Glutamatergic neuron (in vitro differentiated cells): ENCODE measurements around the gene ZNF138. TPM values are rescaled to one million over a fixed set of nuclear protein-coding genes. Genes with fewer than 3 reads are reported as not detected.
"Not testable (repeated sequence)": the region's sequence is repeated elsewhere in the genome, so short reads cannot be mapped to it uniquely, and the experiment has no call there.

Experiments used
- DNase-seq: peaks from one replicate; pipeline ENCODE4 v3.0.0; 2022
- H3K27ac Mint-ChIP-seq: one replicate; pipeline ENCODE4 v1.8.0; 2020; ENCODE audit warnings: mild to moderate bottlenecking, mixed read lengths, inconsistent platforms; ENCODE audit not compliant: unreplicated experiment
- H3K27me3 Mint-ChIP-seq: one replicate; pipeline ENCODE4 v1.8.0; 2020; ENCODE audit warnings: mild to moderate bottlenecking, moderate library complexity, mixed read lengths, inconsistent platforms; ENCODE audit not compliant: unreplicated experiment
- H3K36me3 Mint-ChIP-seq: one replicate; pipeline ENCODE4 v1.8.0; 2020; ENCODE audit warnings: mild to moderate bottlenecking, mixed read lengths, inconsistent platforms; ENCODE audit not compliant: unreplicated experiment
- H3K4me1 Mint-ChIP-seq: one replicate; pipeline ENCODE4 v1.8.0; 2020; ENCODE audit warnings: mild to moderate bottlenecking, low read depth, mixed read lengths, inconsistent platforms; ENCODE audit not compliant: unreplicated experiment
- H3K4me3 Mint-ChIP-seq: one replicate; pipeline ENCODE4 v1.8.0; 2020; ENCODE audit warnings: mild to moderate bottlenecking, mixed read lengths, inconsistent platforms; ENCODE audit not compliant: unreplicated experiment
- H3K9me3 Mint-ChIP-seq: one replicate; pipeline ENCODE4 v1.8.0; 2020; ENCODE audit warnings: mild to moderate bottlenecking, moderate library complexity, mixed read lengths, inconsistent platforms; ENCODE audit not compliant: unreplicated experiment
- total RNA-seq: library from RNA; stranded (reverse); fragmentation: NEBNext Ultra II Directional; extraction: Animal tissue kit (Norgen Biotek cat#: 25700); gene quantifications from one replicate; pipeline ENCODE4 v1.2.1, GENCODE V29; 2021; ENCODE audit not compliant: unreplicated experiment
- TF ChIP-seq, protein P1 (sequence below): fragments of 200-600 bp; sonication (generic); IDR thresholded peaks from one replicate; pipeline ENCODE4 v1.5.0; 2021; ENCODE audit not compliant: partially characterized antibody, unreplicated experiment

ZNF138 gene
- total RNA-seq, 1 donor from 2014 or later: 31.7 TPM

GRCh38 chr7:64787295-64787694, 6.9 kb upstream of the ZNF138 start:
- no peak for DNase-seq
- H3K4me3 Mint-ChIP-seq: no peak overlapping the region
- H3K27ac Mint-ChIP-seq: no peak overlapping the region
- TF ChIP-seq, protein P1, sequence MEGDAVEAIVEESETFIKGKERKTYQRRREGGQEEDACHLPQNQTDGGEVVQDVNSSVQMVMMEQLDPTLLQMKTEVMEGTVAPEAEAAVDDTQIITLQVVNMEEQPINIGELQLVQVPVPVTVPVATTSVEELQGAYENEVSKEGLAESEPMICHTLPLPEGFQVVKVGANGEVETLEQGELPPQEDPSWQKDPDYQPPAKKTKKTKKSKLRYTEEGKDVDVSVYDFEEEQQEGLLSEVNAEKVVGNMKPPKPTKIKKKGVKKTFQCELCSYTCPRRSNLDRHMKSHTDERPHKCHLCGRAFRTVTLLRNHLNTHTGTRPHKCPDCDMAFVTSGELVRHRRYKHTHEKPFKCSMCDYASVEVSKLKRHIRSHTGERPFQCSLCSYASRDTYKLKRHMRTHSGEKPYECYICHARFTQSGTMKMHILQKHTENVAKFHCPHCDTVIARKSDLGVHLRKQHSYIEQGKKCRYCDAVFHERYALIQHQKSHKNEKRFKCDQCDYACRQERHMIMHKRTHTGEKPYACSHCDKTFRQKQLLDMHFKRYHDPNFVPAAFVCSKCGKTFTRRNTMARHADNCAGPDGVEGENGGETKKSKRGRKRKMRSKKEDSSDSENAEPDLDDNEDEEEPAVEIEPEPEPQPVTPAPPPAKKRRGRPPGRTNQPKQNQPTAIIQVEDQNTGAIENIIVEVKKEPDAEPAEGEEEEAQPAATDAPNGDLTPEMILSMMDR: no peak
- H3K4me1 Mint-ChIP-seq: no peaks in the 10 kb centered on the region
- peaks cover 2% of the 10 kb centered on the region for H3K27me3 Mint-ChIP-seq
- peaks cover 5% of the 10 kb centered on the region for H3K9me3 Mint-ChIP-seq
- H3K36me3 Mint-ChIP-seq: no peaks in the 10 kb centered on the region

DNA sequence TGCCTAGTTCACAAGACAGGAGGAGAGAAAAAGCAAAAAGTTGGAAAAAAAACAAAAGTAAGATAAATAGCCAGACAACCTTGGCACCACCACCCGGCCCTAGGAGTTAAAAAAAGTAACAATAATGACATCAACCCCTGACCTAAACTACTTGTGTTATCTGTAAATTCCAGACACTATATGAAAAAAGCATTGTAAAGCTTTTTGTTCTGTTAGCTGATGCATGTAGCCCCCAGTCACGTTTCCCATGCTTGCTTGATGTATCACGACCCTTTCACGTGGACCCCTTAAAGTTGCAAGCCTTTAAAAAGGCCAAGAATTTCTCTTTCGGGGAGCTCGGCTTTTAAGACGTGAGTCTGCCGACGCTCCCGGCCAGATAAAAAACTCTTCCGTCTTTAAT, 5.0 kb upstream of the ZNF138 start:
- not testable (repeated sequence) for H3K36me3 Mint-ChIP-seq, H3K27ac Mint-ChIP-seq, DNase-seq, H3K27me3 Mint-ChIP-seq, H3K4me1 Mint-ChIP-seq, H3K4me3 Mint-ChIP-seq, H3K9me3 Mint-ChIP-seq

GRCh38 chr7:64793106-64793755, 997 bp upstream of the ZNF138 start:
- no peaks in the 10 kb centered on the region for H3K36me3 Mint-ChIP-seq
- peaks cover 8% of the 10 kb centered on the region for H3K4me1 Mint-ChIP-seq
- H3K27ac Mint-ChIP-seq: peak overlapping the region; percentile 100
- no peak for DNase-seq
- peak overlapping the region; percentile 34 for H3K4me3 Mint-ChIP-seq
- H3K27me3 Mint-ChIP-seq: peaks cover 8% of the 10 kb centered on the region
- peaks cover 10% of the 10 kb centered on the region for H3K9me3 Mint-ChIP-seq
- TF ChIP-seq, protein P1: no peak

DNA sequence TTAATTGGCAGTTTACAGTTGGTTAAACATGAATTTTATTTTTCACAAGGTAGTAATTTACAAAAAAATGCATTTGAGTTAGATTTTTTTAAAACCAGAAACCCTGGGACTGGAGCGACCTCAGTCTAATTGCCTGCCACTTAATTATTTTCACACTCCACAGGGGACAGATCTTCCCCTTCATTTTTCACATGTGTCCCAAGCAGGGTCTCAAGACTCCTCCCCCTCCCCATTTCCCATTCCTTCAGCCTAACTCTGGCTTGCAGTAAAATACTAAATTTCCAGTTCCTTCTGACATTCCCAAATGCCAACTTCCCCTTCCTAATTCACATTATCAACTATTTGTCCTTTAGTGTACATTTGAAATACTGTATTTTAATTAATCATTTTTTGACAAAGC, 948 bp downstream of the ZNF138 start:
- Mint-ChIP-seq H3K27me3 (peaks cover 8% of the 10 kb centered on the region), H3K4me1 (peaks cover 8% of the 10 kb centered on the region), H3K4me3 (peak overlapping the region; percentile 98), H3K36me3 (no peaks in the 10 kb centered on the region), H3K9me3 (peaks cover 12% of the 10 kb centered on the region), H3K27ac (peak overlapping the region; percentile 100)
- no peak for DNase-seq
- TF ChIP-seq, protein P1: no peak

DNA sequence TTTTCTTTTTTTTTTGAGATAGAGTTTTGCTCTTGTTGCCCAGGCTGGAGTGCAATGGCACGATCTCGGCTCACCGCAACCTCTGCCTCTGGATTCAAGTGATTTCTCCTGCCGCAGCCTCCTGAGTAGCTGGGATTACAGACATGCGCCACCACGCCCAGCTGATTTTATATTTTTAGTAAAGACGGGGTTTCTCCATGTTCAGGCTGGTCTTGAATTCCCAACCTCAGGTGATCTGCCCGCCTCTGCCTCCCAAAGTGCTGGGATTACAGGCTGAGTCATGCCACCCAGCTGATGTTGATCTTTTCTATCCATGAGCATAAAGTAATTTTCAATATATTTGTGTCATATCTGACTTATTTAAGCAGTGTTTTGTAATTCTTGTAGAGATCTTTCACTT, 4.9 kb downstream of the ZNF138 start:
- not testable (repeated sequence) for H3K27me3 Mint-ChIP-seq, H3K4me3 Mint-ChIP-seq, H3K9me3 Mint-ChIP-seq, H3K4me1 Mint-ChIP-seq, DNase-seq, H3K36me3 Mint-ChIP-seq, H3K27ac Mint-ChIP-seq

DNA sequence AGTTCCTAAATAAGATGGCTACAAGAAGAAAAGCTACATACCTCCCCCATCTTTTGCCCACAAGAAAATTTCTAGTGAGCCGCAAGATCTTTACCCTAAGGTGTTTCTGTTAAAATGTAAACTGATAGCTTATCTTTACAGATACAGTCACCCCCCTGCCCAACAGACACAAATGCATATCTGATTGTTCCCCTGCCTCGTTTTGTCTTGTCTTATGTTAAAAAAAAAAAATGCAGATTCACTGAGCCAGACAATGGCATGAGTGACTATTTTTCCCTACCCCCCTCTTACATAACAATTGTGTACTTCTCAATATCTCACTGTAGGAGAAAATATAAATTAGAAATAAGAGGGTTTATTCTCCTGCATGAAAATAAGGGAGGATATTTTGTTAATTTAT, 8.5 kb downstream of the ZNF138 start:
- TF ChIP-seq, protein P1: no peak
- Mint-ChIP-seq H3K4me1 (no peaks in the 10 kb centered on the region), H3K4me3 (no peak overlapping the region), H3K36me3 (peaks cover 9% of the 10 kb centered on the region), H3K9me3 (peaks cover 1% of the 10 kb centered on the region), H3K27ac (no peak overlapping the region), H3K27me3 (peaks cover 4% of the 10 kb centered on the region)
- no peak for DNase-seq
